HepG2 (cell line): ENCODE measurements around the gene MCC. TPM values are rescaled to one million over a fixed set of nuclear protein-coding genes. Genes with fewer than 3 reads are reported as not detected.

Experiments used
- HNF4G ChIP-seq, 2 experiments: sonication (generic) in 1 of 2; formaldehyde crosslinking in 1 of 2; IDR thresholded peaks; 2 replicates each; pipeline versions ENCODE4 v1.4.0 to v1.6.1; 2011 to 2020; ENCODE audit warnings: borderline replicate concordance in 2 of 2, low read depth in 2 of 2, mild to moderate bottlenecking in 2 of 2, low read length in 1 of 2, missing genetic modification reagents in 1 of 2, moderate library complexity in 1 of 2
- IKZF4 ChIP-seq: sonication (generic); formaldehyde crosslinking; IDR thresholded peaks from 2 replicates; pipeline ENCODE4 v1.5.1; 2020; ENCODE audit warnings: borderline replicate concordance, mild to moderate bottlenecking, low read depth, missing genetic modification reagents; ENCODE audit errors: not compliant biosample characterization
- JARID2 ChIP-seq: sonication (generic); formaldehyde crosslinking; IDR thresholded peaks from 2 replicates; pipeline ENCODE4 v1.8.1; 2023; ENCODE audit warnings: missing genetic modification reagents, inconsistent platforms; ENCODE audit not compliant: insufficient replicate concordance
- MXI1 ChIP-seq: IDR thresholded peaks from 3 replicates; pipeline ENCODE4 v1.6.1; 2012; ENCODE audit warnings: low read depth, low read length, inconsistent platforms, borderline replicate concordance
- NCOR1 ChIP-seq: fragments of 200-600 bp; sonication (generic); IDR thresholded peaks from 2 replicates; pipeline ENCODE4 v1.7.0; 2017; ENCODE audit warnings: antibody characterized with exemption, low read length, borderline replicate concordance
- SP1 ChIP-seq, 2 experiments: fragments of 450-650 bp in 1 of 2; sonication (generic) in 1 of 2; formaldehyde crosslinking in 1 of 2; IDR thresholded peaks; 2 replicates each; pipeline versions ENCODE4 v1.4.0 to v1.6.1; 2016 to 2020; ENCODE audit warnings: missing genetic modification reagents in 1 of 2
- ZNF343 ChIP-seq: sonication (generic); formaldehyde crosslinking; IDR thresholded peaks from 2 replicates; pipeline ENCODE4 v1.4.0; 2020; ENCODE audit warnings: mild to moderate bottlenecking, missing genetic modification reagents
- ZNF383 ChIP-seq: sonication (generic); formaldehyde crosslinking; IDR thresholded peaks from 2 replicates; pipeline ENCODE4 v1.4.0; 2020; ENCODE audit warnings: missing genetic modification reagents, mild to moderate bottlenecking, borderline replicate concordance
- ZNF556 ChIP-seq: sonication (generic); formaldehyde crosslinking; IDR thresholded peaks from 2 replicates; pipeline ENCODE4 v1.4.0; 2020; ENCODE audit warnings: mild to moderate bottlenecking, missing genetic modification reagents, borderline replicate concordance
- ZNF792 ChIP-seq: IDR thresholded peaks from 2 replicates; pipeline ENCODE4 v1.6.1; 2016
- ZNF841 ChIP-seq: sonication (generic); formaldehyde crosslinking; IDR thresholded peaks from 2 replicates; pipeline ENCODE4 v1.8.1; 2023; ENCODE audit warnings: missing genetic modification reagents, borderline replicate concordance
- polyA plus RNA-seq, 8 experiments: library from polyadenylated mRNA; depleted of rRNA in 3 of 8; stranded (reverse) in 7 of 8; unstranded in 1 of 8; fragments of >200 nt; fragmentation: Illumina TruSeq in 4 of 8; extraction: Trizol in 4 of 8; gene quantifications; 2 replicates each; pipeline versions ENCODE4 v1.2.1 to v1.2.3, GENCODE V29; 2011 to 2016; ENCODE audit warnings: low read depth in 4 of 8, missing spikeins in 1 of 8, mixed read lengths in 1 of 8; ENCODE audit not compliant: insufficient read depth in 1 of 8
- total RNA-seq, 5 experiments: library from RNA; depleted of rRNA; stranded (reverse); fragments of >200 nt; fragmentation: Illumina TruSeq; extraction: Trizol; gene quantifications; 2 replicates each; pipeline ENCODE4 v1.2.3, GENCODE V29; 2016; ENCODE audit warnings: low read depth in 1 of 5
- TF ChIP-seq, protein P1 (sequence below): sonication (generic); formaldehyde crosslinking; IDR thresholded peaks from 2 replicates; pipeline ENCODE4 v1.5.0; 2020; ENCODE audit warnings: mild to moderate bottlenecking, missing genetic modification reagents
- TF ChIP-seq, protein P2 (sequence below): sonication (generic); formaldehyde crosslinking; IDR thresholded peaks from 2 replicates; pipeline ENCODE4 v1.5.1; 2020; ENCODE audit warnings: mild to moderate bottlenecking, missing genetic modification reagents, moderate library complexity
- TF ChIP-seq, protein P3 (sequence below): sonication (generic); formaldehyde crosslinking; IDR thresholded peaks from 2 replicates; pipeline ENCODE4 v1.8.1; 2023; ENCODE audit warnings: missing genetic modification reagents, inconsistent platforms, borderline replicate concordance
- TF ChIP-seq, protein P4 (sequence below): sonication (generic); formaldehyde crosslinking; IDR thresholded peaks from 2 replicates; pipeline ENCODE4 v1.5.0; 2020; ENCODE audit warnings: missing genetic modification reagents
- TF ChIP-seq, protein P5 (sequence below): sonication (generic); formaldehyde crosslinking; IDR thresholded peaks from 2 replicates; pipeline ENCODE4 v1.4.0; 2020; ENCODE audit warnings: missing genetic modification reagents

Gene MCC
- total and polyA plus RNA-seq, 2 of the 13 experiments (the other 11 are each of a cell fraction or from before 2014, with no cell fraction given): 0.55 to 2.4 TPM

DNA sequence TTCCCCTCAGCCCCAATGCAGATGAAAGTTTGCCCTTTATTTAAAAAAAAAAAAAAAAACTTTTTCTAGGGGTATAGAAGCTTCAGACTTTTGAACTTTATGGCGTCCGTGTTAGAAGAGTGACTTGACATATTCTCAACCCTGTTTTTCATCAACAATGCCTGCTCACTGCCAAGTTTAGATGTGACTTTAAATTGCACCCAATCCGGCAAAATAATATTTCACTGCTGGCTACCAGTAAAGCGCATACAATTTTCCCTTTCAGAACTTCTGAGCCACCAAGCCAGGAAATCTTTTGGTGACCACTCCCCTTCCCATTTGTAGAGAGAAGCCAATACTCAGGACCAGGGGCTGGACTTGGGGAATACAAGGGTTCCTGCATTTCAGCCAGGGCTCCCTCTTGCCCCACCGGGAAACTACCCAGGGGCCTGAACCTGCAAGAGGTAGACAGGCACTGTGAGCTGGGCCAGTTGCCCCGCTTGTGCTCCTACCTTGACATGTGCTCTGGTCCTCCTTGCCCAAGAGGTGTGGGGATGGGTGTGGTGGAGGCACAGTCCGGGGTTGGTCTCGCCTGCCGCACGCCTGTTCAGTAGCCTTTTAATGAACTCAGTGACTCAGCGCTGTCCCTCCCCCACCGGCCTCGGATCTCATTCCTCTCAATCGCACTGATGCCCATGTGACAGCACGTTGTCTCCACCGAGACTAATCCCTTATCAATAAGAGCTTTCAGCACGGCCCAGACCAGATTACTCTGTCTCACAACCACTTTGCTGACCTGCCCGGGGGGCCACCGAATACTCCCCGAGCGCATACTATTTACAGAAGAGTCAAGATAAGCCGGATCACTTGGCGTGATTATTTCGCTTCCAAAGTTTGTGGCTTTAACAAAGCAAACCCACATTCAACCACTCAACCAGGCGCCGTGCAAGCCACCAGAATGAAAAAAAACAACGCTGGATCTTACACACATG is 285.2 kb downstream of the MCC start (continued):
- TF ChIP-seq HNF4G (IDR thresholded peaks at IDR 0.05; ENCODE audit: borderline replicate concordance, low read depth, low read length) (no peak), HNF4G (CRISPR knock-in tag; IDR thresholded peaks at IDR 0.05; ENCODE audit: borderline replicate concordance, low read depth) (no peak), ZNF841 (CRISPR knock-in tag) (no peak), NCOR1 (no peak; the same call in 1 of the 2 replicates), MXI1 (peak; percentile 55; the same call in 1 of the 3 replicates), ZNF556 (CRISPR knock-in tag) (no peak), ZNF792 (CRISPR knock-in tag) (peak; percentile 28; the same call in 1 of the 2 replicates), IKZF4 (CRISPR knock-in tag) (no peak), ZNF343 (no peak), ZNF383 (no peak), JARID2 (CRISPR knock-in tag) (no peak), SP1 (IDR thresholded peaks at IDR 0.05) (no peak), SP1 (CRISPR knock-in tag; IDR thresholded peaks at IDR 0.05) (no peak)
- TF ChIP-seq, protein P1, sequence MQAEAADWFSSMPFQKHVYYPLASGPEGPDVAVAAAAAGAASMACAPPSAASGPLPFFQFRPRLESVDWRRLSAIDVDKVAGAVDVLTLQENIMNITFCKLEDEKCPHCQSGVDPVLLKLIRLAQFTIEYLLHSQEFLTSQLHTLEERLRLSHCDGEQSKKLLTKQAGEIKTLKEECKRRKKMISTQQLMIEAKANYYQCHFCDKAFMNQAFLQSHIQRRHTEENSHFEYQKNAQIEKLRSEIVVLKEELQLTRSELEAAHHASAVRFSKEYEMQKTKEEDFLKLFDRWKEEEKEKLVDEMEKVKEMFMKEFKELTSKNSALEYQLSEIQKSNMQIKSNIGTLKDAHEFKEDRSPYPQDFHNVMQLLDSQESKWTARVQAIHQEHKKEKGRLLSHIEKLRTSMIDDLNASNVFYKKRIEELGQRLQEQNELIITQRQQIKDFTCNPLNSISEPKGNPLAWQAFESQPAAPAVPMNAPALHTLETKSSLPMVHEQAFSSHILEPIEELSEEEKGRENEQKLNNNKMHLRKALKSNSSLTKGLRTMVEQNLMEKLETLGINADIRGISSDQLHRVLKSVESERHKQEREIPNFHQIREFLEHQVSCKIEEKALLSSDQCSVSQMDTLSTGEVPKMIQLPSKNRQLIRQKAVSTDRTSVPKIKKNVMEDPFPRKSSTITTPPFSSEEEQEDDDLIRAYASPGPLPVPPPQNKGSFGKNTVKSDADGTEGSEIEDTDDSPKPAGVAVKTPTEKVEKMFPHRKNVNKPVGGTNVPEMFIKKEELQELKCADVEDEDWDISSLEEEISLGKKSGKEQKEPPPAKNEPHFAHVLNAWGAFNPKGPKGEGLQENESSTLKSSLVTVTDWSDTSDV (CRISPR knock-in tag): no peak
- TF ChIP-seq, protein P2, sequence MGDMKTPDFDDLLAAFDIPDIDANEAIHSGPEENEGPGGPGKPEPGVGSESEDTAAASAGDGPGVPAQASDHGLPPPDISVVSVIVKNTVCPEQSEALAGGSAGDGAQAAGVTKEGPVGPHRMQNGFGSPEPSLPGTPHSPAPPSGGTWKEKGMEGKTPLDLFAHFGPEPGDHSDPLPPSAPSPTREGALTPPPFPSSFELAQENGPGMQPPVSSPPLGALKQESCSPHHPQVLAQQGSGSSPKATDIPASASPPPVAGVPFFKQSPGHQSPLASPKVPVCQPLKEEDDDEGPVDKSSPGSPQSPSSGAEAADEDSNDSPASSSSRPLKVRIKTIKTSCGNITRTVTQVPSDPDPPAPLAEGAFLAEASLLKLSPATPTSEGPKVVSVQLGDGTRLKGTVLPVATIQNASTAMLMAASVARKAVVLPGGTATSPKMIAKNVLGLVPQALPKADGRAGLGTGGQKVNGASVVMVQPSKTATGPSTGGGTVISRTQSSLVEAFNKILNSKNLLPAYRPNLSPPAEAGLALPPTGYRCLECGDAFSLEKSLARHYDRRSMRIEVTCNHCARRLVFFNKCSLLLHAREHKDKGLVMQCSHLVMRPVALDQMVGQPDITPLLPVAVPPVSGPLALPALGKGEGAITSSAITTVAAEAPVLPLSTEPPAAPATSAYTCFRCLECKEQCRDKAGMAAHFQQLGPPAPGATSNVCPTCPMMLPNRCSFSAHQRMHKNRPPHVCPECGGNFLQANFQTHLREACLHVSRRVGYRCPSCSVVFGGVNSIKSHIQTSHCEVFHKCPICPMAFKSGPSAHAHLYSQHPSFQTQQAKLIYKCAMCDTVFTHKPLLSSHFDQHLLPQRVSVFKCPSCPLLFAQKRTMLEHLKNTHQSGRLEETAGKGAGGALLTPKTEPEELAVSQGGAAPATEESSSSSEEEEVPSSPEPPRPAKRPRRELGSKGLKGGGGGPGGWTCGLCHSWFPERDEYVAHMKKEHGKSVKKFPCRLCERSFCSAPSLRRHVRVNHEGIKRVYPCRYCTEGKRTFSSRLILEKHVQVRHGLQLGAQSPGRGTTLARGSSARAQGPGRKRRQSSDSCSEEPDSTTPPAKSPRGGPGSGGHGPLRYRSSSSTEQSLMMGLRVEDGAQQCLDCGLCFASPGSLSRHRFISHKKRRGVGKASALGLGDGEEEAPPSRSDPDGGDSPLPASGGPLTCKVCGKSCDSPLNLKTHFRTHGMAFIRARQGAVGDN (CRISPR knock-in tag): peak; percentile 54
- TF ChIP-seq, protein P3, sequence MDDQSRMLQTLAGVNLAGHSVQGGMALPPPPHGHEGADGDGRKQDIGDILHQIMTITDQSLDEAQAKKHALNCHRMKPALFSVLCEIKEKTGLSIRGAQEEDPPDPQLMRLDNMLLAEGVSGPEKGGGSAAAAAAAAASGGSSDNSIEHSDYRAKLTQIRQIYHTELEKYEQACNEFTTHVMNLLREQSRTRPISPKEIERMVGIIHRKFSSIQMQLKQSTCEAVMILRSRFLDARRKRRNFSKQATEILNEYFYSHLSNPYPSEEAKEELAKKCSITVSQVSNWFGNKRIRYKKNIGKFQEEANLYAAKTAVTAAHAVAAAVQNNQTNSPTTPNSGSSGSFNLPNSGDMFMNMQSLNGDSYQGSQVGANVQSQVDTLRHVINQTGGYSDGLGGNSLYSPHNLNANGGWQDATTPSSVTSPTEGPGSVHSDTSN: no peak
- TF ChIP-seq, protein P4, sequence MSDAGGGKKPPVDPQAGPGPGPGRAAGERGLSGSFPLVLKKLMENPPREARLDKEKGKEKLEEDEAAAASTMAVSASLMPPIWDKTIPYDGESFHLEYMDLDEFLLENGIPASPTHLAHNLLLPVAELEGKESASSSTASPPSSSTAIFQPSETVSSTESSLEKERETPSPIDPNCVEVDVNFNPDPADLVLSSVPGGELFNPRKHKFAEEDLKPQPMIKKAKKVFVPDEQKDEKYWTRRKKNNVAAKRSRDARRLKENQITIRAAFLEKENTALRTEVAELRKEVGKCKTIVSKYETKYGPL: no peak
- TF ChIP-seq, protein P5, sequence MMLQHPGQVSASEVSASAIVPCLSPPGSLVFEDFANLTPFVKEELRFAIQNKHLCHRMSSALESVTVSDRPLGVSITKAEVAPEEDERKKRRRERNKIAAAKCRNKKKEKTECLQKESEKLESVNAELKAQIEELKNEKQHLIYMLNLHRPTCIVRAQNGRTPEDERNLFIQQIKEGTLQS (CRISPR knock-in tag): 0 out of 2 replicates have a peak, but pooled peaks have one; percentile 64
